ENCODE data around the gene MUC13.

DNA sequence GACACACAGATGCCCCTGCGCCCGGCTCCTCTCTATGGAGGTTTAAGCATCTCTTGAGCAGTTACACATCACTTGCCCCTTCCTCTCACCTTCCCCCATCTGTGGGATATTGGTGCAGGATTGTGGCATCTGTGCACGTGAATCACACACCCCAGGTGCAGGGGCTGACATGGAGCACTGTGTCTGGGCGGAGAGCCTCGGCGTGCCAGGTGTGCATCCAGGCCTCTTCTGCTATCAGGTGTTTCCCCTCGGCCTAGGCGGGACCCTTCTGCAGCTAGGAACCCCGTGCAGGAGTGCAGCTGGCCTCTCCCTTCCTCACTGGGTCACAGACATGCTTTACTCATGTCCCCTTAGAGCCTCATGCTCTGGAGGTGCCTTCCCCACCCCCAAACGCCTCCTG lies 33.4 kb upstream of the MUC13 start:
- TF ChIP-seq, protein P1, sequence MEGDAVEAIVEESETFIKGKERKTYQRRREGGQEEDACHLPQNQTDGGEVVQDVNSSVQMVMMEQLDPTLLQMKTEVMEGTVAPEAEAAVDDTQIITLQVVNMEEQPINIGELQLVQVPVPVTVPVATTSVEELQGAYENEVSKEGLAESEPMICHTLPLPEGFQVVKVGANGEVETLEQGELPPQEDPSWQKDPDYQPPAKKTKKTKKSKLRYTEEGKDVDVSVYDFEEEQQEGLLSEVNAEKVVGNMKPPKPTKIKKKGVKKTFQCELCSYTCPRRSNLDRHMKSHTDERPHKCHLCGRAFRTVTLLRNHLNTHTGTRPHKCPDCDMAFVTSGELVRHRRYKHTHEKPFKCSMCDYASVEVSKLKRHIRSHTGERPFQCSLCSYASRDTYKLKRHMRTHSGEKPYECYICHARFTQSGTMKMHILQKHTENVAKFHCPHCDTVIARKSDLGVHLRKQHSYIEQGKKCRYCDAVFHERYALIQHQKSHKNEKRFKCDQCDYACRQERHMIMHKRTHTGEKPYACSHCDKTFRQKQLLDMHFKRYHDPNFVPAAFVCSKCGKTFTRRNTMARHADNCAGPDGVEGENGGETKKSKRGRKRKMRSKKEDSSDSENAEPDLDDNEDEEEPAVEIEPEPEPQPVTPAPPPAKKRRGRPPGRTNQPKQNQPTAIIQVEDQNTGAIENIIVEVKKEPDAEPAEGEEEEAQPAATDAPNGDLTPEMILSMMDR (IDR thresholded peaks at IDR 0.05; ENCODE audit: insufficient read depth, low read length), result no peak
- no peak for TF ChIP-seq POLR2AphosphoS5 (IDR thresholded peaks at IDR 0.05; ENCODE audit: low read depth)

All from HL-60 (cell line).